Liver (tissue), 9 donors: ENCODE measurements around the gene ITPA. TPM values are rescaled to one million over a fixed set of nuclear protein-coding genes. Genes with fewer than 3 reads are reported as not detected.

ENCODE experiments used
- DNase-seq: peaks from one replicate; pipeline ENCODE4 v3.0.0-alpha.2; 2017; ENCODE audit warnings: low spot score
- H3K27ac ChIP-seq, 2 donors: one replicate each; pipeline ENCODE4 v1.7.0; 2013; ENCODE audit warnings: inconsistent platforms in 2 of 2, low read length in 2 of 2, control low read depth in 1 of 2, low read depth in 1 of 2, mild to moderate bottlenecking in 1 of 2
- H3K27me3 ChIP-seq, 4 donors: one replicate each; pipeline versions ENCODE4 v1.6.1 to v1.7.0; 2013; ENCODE audit warnings: low read length in 3 of 4, inconsistent platforms in 1 of 4, mild to moderate bottlenecking in 1 of 4, moderate library complexity in 1 of 4; ENCODE audit not compliant: control insufficient read depth in 4 of 4, insufficient read depth in 4 of 4
- H3K36me3 ChIP-seq, 4 donors: one replicate each; pipeline versions ENCODE4 v1.6.1 to v1.7.0; 2013; ENCODE audit warnings: low read length in 3 of 4, mild to moderate bottlenecking in 3 of 4, low read depth in 1 of 4, moderate library complexity in 1 of 4; ENCODE audit not compliant: control insufficient read depth in 4 of 4, insufficient read depth in 3 of 4
- H3K4me1 ChIP-seq, 4 donors: one replicate each; pipeline versions ENCODE4 v1.6.1 to v1.7.0; 2013; ENCODE audit warnings: low read length in 3 of 4, mild to moderate bottlenecking in 3 of 4, moderate library complexity in 1 of 4; ENCODE audit not compliant: control insufficient read depth in 4 of 4, insufficient read depth in 4 of 4
- H3K4me3 ChIP-seq, 3 donors: one replicate each; pipeline versions ENCODE4 v1.6.1 to v1.7.0; 2013; ENCODE audit warnings: low read length in 3 of 3, control low read depth in 1 of 3, low read depth in 1 of 3, mild to moderate bottlenecking in 1 of 3
- H3K9ac ChIP-seq, 2 donors: one replicate each; pipeline ENCODE4 v1.7.0; 2013; ENCODE audit warnings: low read length in 2 of 2, mild to moderate bottlenecking in 2 of 2, moderate library complexity in 2 of 2, control low read depth in 1 of 2, low read depth in 1 of 2
- H3K9me3 ChIP-seq, 4 donors: one replicate each; pipeline versions ENCODE4 v1.6.1 to v1.7.0; 2013; ENCODE audit warnings: low read length in 3 of 4; ENCODE audit not compliant: control insufficient read depth in 4 of 4
- EGR1 ChIP-seq, 2 donors: IDR thresholded peaks; 2 replicates each; pipeline ENCODE4 v1.6.1; 2016 to 2018; ENCODE audit warnings: antibody characterized with exemption in 2 of 2, low read depth in 2 of 2
- FOXA1 ChIP-seq: IDR thresholded peaks from 2 replicates; pipeline ENCODE4 v1.6.1; 2016; ENCODE audit warnings: antibody characterized with exemption
- GABPA ChIP-seq, 2 donors: IDR thresholded peaks in 1 of 2; conservative IDR thresholded peaks in 1 of 2; 2 replicates each; pipeline ENCODE4 v1.6.1; 2016; ENCODE audit warnings: antibody characterized with exemption in 2 of 2, mild to moderate bottlenecking in 1 of 2, moderate library complexity in 1 of 2
- HNF4A ChIP-seq, 2 donors: conservative IDR thresholded peaks; 2 replicates each; pipeline ENCODE4 v1.6.1; 2016; ENCODE audit warnings: antibody characterized with exemption in 2 of 2, mild to moderate bottlenecking in 2 of 2
- HNF4G ChIP-seq: IDR thresholded peaks from 2 replicates; pipeline ENCODE4 v1.6.1; 2016; ENCODE audit warnings: antibody characterized with exemption
- JUND ChIP-seq, 2 donors: IDR thresholded peaks; 2 replicates each; pipeline ENCODE4 v1.6.1; 2016; ENCODE audit warnings: antibody characterized with exemption in 2 of 2
- MAX ChIP-seq: IDR thresholded peaks from 2 replicates; pipeline ENCODE4 v1.6.1; 2016; ENCODE audit warnings: antibody characterized with exemption
- RAD21 ChIP-seq, 2 donors: IDR thresholded peaks; 2 replicates each; pipeline ENCODE4 v1.6.1; 2016; ENCODE audit warnings: antibody characterized with exemption in 2 of 2, mild to moderate bottlenecking in 2 of 2
- REST ChIP-seq: IDR thresholded peaks from 2 replicates; pipeline ENCODE4 v1.6.1; 2016; ENCODE audit warnings: antibody characterized with exemption, mild to moderate bottlenecking
- SP1 ChIP-seq: IDR thresholded peaks from 2 replicates; pipeline ENCODE4 v1.6.1; 2018; ENCODE audit warnings: antibody characterized with exemption, mild to moderate bottlenecking
- TAF1 ChIP-seq: conservative IDR thresholded peaks from 2 replicates; pipeline ENCODE4 v1.6.1; 2016; ENCODE audit warnings: antibody characterized with exemption, mild to moderate bottlenecking
- ZBTB33 ChIP-seq: IDR thresholded peaks from 2 replicates; pipeline ENCODE4 v1.6.1; 2016; ENCODE audit warnings: antibody characterized with exemption
- WGBS: extraction: QIAGEN DNeasy Blood & Tissue Kit; methylation state at CpG from one replicate; pipeline ENCODE4 v1.1.7; 2013; 5-methylcytosine and 5-hydroxymethylcytosine counted together
- polyA plus RNA-seq, 2 donors: library from polyadenylated mRNA; stranded (reverse) in 1 of 2; unstranded in 1 of 2; fragments of 200-250 nt in 1 of 2; fragments of >200 nt in 1 of 2; fragmentation: Nextera tagmentation in 1 of 2; extraction: Ambion mirVana in 1 of 2; gene quantifications; one replicate each; pipeline versions ENCODE4 v1.2.1 to v1.2.3, GENCODE V29; 2013 to 2015
- total RNA-seq, 2 donors: library from RNA; depleted of rRNA; stranded (reverse); fragments of >200 nt; gene quantifications; one replicate each; pipeline ENCODE4 v1.2.3, GENCODE V29; 2014
- TF ChIP-seq, protein P1 (sequence below): fragments of 150-350 bp; IDR thresholded peaks from 2 replicates; pipeline ENCODE4 v1.5.1; 2017; ENCODE audit warnings: improper control_type of control experiment, low read depth, low read length; ENCODE audit not compliant: missing input control
- TF ChIP-seq, protein P2 (sequence below): IDR thresholded peaks from 2 replicates; pipeline ENCODE4 v1.6.1; 2016; ENCODE audit warnings: antibody characterized with exemption
- donor health status: healthy.
- donor health status: healthy.
- donor health status: healthy.
- donor health status: healthy.
- donor health status: healthy.

Gene ITPA
- total and polyA plus RNA-seq, 4 donors, result 14.4 to 39.8 (median 19.7) TPM

- Histone ChIP-seq H3K27ac (peak overlapping the region; percentile 75 to 83), H3K9ac (peak overlapping the region; percentile 63 to 78), H3K36me3 (no peaks in the 10 kb centered on the region), H3K4me3 (peak overlapping the region; percentile 81 to 90 (median 88)), H3K27me3 (no peaks in the 10 kb centered on the region), H3K9me3 (no peaks in the 10 kb centered on the region), H3K4me1 (peaks cover 6 to 24% (median 16%) of the 10 kb centered on the region in 4 donors)
- DNase-seq, result no peak
- TF ChIP-seq TAF1, result peak; percentile 2
- no peak for TF ChIP-seq RAD21 (IDR thresholded peaks at IDR 0.05)
- TF ChIP-seq, protein P1, sequence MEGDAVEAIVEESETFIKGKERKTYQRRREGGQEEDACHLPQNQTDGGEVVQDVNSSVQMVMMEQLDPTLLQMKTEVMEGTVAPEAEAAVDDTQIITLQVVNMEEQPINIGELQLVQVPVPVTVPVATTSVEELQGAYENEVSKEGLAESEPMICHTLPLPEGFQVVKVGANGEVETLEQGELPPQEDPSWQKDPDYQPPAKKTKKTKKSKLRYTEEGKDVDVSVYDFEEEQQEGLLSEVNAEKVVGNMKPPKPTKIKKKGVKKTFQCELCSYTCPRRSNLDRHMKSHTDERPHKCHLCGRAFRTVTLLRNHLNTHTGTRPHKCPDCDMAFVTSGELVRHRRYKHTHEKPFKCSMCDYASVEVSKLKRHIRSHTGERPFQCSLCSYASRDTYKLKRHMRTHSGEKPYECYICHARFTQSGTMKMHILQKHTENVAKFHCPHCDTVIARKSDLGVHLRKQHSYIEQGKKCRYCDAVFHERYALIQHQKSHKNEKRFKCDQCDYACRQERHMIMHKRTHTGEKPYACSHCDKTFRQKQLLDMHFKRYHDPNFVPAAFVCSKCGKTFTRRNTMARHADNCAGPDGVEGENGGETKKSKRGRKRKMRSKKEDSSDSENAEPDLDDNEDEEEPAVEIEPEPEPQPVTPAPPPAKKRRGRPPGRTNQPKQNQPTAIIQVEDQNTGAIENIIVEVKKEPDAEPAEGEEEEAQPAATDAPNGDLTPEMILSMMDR, result no peak
- no peak for TF ChIP-seq MAX
- TF ChIP-seq REST, result no peak
- no peak for TF ChIP-seq SP1
- TF ChIP-seq ZBTB33, result no peak
- WGBS, result 11% methylated on average over 13 of the region's 13 CpGs
Measured at GRCh38 chr20:3174442-3175261, 34.6 kb upstream of the ITPA start.

- no peak for DNase-seq
- Histone ChIP-seq H3K9me3 (no peaks in the 10 kb centered on the region), H3K27ac (peak overlapping the region in 1 of 2 donors; percentile 17), H3K4me1 (peaks cover 6 to 24% (median 16%) of the 10 kb centered on the region in 4 donors), H3K9ac (peak overlapping the region in 1 of 2 donors; percentile 1), H3K36me3 (no peaks in the 10 kb centered on the region), H3K27me3 (no peaks in the 10 kb centered on the region), H3K4me3 (no peak overlapping the region)
- TF ChIP-seq, protein P2, sequence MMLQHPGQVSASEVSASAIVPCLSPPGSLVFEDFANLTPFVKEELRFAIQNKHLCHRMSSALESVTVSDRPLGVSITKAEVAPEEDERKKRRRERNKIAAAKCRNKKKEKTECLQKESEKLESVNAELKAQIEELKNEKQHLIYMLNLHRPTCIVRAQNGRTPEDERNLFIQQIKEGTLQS, result no peak
- TF ChIP-seq FOXA1, result no peak
- TF ChIP-seq REST, result no peak
- TF ChIP-seq EGR1 (IDR thresholded peaks at IDR 0.05; ENCODE audit: low read depth in 2 of 2), result no peak
- TF ChIP-seq GABPA (IDR thresholded peaks at IDR 0.05 in 1 of 2, conservative IDR thresholded peaks at IDR 0.05 in 1 of 2), result no peak
- no peak for TF ChIP-seq RAD21 (IDR thresholded peaks at IDR 0.05)
- TF ChIP-seq HNF4G, result no peak
- no peak for TF ChIP-seq JUND (IDR thresholded peaks at IDR 0.05)
- TF ChIP-seq HNF4A (conservative IDR thresholded peaks at IDR 0.05), result no peak
- TF ChIP-seq TAF1, result no peak
- TF ChIP-seq, protein P1, result no peak
- no peak for TF ChIP-seq MAX
- no peak for TF ChIP-seq SP1
- 26% methylated on average over 1 of the region's 1 CpG for WGBS
Measured at GRCh38 chr20:3175270-3175669, 34.0 kb upstream of the ITPA start.
